DND-41 (cell line): ENCODE measurements around the gene SIDT1.

ENCODE experiments used
- ATAC-seq: fragments of 200-7000 bp; cut with Tn5 transposase; 3 replicates; pipeline ENCODE4 v1.9.1; 2021; ENCODE audit warnings: low read depth; ENCODE audit not compliant: insufficient read depth
- DNase-seq: peaks from one replicate; pipeline ENCODE4 v3.0.0-alpha.2; 2020
- H2AFZ ChIP-seq: 2 replicates; pipeline ENCODE4 v1.6.0; 2012; ENCODE audit warnings: low read depth, low read length
- H3K27ac ChIP-seq: 2 replicates; pipeline ENCODE4 v1.5.1; 2012; ENCODE audit warnings: low read length, inconsistent platforms
- H3K27me3 ChIP-seq: fragments of 200-600 bp; sonication (generic); 2 replicates; pipeline ENCODE4 v1.6.0; 2012; ENCODE audit warnings: low read length, mild to moderate bottlenecking, inconsistent platforms; ENCODE audit not compliant: insufficient read depth, poor library complexity
- H3K36me3 ChIP-seq: 2 replicates; pipeline ENCODE4 v1.5.1; 2012; ENCODE audit warnings: low read length, inconsistent platforms; ENCODE audit not compliant: insufficient read depth
- H3K4me1 ChIP-seq: 2 replicates; pipeline ENCODE4 v1.5.1; 2012; ENCODE audit warnings: mild to moderate bottlenecking, low read length; ENCODE audit not compliant: insufficient read depth
- H3K4me2 ChIP-seq: 2 replicates; pipeline ENCODE4 v1.6.0; 2012; ENCODE audit warnings: mild to moderate bottlenecking, moderate library complexity, low read length, inconsistent platforms; ENCODE audit not compliant: insufficient read depth
- H3K4me3 ChIP-seq, 2 experiments: fragments of 200-600 bp in 1 of 2; shearing (Covaris generic) in 1 of 2; 2 replicates each; pipeline ENCODE4 v1.5.1; 2012 to 2016; ENCODE audit warnings: inconsistent platforms in 2 of 2, low read length in 2 of 2, mild to moderate bottlenecking in 2 of 2, low read depth in 1 of 2, moderate library complexity in 1 of 2
- H3K79me2 ChIP-seq: 2 replicates; pipeline ENCODE4 v1.6.0; 2012; ENCODE audit warnings: low read length, inconsistent platforms; ENCODE audit not compliant: insufficient read depth
- H3K9ac ChIP-seq: 2 replicates; pipeline ENCODE4 v1.6.0; 2012; ENCODE audit warnings: low read depth, mild to moderate bottlenecking, inconsistent platforms, low read length, moderate library complexity
- H3K9me3 ChIP-seq: 2 replicates; pipeline ENCODE4 v1.5.1; 2012; ENCODE audit warnings: low read length, moderate library complexity, mild to moderate bottlenecking, inconsistent platforms; ENCODE audit not compliant: insufficient read depth, severe bottlenecking
- H4K20me1 ChIP-seq: 2 replicates; pipeline ENCODE4 v1.6.0; 2012; ENCODE audit warnings: low read length; ENCODE audit not compliant: insufficient read depth
- EZH2 ChIP-seq: IDR thresholded peaks from 3 replicates; pipeline ENCODE4 v1.6.1; 2012; ENCODE audit warnings: borderline replicate concordance, low read depth, mild to moderate bottlenecking, moderate library complexity, low read length, inconsistent platforms; ENCODE audit not compliant: severe bottlenecking
- TF ChIP-seq, protein P1 (sequence below): IDR thresholded peaks from 2 replicates; pipeline ENCODE4 v1.5.1; 2012; ENCODE audit warnings: borderline replicate concordance, low read length, moderate library complexity, mild to moderate bottlenecking; ENCODE audit not compliant: poor library complexity, severe bottlenecking; ENCODE audit errors: extremely low read depth

Gene SIDT1

DNA sequence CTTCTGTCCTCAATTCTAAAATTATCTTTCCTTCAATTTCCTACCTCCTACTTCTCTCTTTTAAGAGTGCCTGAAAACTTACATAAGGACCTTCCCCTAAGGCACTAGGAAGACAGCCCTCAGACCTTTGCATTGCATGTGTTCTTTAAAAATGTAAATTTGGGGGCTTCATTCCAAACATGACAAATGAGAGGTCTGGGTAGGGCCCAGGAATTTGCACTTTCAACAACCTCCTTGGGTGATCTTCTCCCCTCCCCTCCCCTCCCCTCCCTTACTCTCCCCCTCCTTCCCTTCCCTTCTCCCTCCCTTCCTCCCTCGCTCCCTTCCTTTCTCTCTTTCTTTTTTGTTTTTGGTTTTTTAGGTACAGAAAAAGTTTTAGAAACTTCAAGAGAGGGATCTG is 145.4 kb downstream of the SIDT1 start:
- Histone ChIP-seq H3K9ac (no peak overlapping the region), H3K4me3 (no peak overlapping the region)
- no peak for DNase-seq

DNA sequence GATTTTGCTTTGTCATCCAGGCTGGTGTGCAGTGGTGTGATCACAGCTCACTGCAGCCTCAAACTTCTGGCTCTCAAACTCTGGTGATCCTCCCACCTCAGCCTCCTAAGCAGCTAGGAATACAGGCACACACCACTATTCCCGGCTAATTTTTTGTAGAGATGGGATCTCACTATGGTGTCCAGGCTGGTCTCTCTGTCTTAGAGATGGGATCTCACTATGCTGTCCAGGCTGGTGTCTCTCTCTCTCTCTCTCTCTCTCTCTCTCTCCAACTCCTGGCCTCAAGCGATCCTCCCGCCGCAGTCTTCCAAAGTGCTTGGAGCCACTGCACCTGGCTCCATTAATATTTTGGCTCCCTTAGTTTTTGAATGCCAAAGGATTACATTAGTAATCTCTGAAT is 146.4 kb downstream of the SIDT1 start:
- H3K27ac ChIP-seq = no peak overlapping the region
- TF ChIP-seq, protein P1, sequence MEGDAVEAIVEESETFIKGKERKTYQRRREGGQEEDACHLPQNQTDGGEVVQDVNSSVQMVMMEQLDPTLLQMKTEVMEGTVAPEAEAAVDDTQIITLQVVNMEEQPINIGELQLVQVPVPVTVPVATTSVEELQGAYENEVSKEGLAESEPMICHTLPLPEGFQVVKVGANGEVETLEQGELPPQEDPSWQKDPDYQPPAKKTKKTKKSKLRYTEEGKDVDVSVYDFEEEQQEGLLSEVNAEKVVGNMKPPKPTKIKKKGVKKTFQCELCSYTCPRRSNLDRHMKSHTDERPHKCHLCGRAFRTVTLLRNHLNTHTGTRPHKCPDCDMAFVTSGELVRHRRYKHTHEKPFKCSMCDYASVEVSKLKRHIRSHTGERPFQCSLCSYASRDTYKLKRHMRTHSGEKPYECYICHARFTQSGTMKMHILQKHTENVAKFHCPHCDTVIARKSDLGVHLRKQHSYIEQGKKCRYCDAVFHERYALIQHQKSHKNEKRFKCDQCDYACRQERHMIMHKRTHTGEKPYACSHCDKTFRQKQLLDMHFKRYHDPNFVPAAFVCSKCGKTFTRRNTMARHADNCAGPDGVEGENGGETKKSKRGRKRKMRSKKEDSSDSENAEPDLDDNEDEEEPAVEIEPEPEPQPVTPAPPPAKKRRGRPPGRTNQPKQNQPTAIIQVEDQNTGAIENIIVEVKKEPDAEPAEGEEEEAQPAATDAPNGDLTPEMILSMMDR = no peak
- no peak for TF ChIP-seq EZH2
- H2AFZ ChIP-seq = no peak overlapping the region
- H3K4me2 ChIP-seq = no peak overlapping the region
- no peaks in the 10 kb centered on the region for H4K20me1 ChIP-seq
- H3K9ac ChIP-seq = no peak overlapping the region
- no peaks in the 10 kb centered on the region for H3K9me3 ChIP-seq
- no peaks in the 10 kb centered on the region for H3K27me3 ChIP-seq
- DNase-seq = no peak
- ATAC-seq = no peak
- no peaks in the 10 kb centered on the region for H3K4me1 ChIP-seq
- no peaks in the 10 kb centered on the region for H3K79me2 ChIP-seq
- H3K36me3 ChIP-seq = peaks cover 10% of the 10 kb centered on the region; the same call in 1 of the 2 replicates
- H3K4me3 ChIP-seq = no peak overlapping the region

More for the DNA sequence above, 145.4 kb downstream of the SIDT1 start:
- H3K9me3 ChIP-seq = no peaks in the 10 kb centered on the region
- no peak for ATAC-seq
- H3K4me2 ChIP-seq = no peak overlapping the region
- H3K27ac ChIP-seq = no peak overlapping the region
- no peak overlapping the region for H2AFZ ChIP-seq
- no peaks in the 10 kb centered on the region for H3K4me1 ChIP-seq
- no peaks in the 10 kb centered on the region for H4K20me1 ChIP-seq
- H3K36me3 ChIP-seq = peaks cover 15% of the 10 kb centered on the region; the same call in 1 of the 2 replicates
- no peaks in the 10 kb centered on the region for H3K79me2 ChIP-seq
- no peaks in the 10 kb centered on the region for H3K27me3 ChIP-seq
- TF ChIP-seq EZH2 = no peak
- TF ChIP-seq, protein P1 = no peak
